AG08396 (cell line): ENCODE data around the gene GNG12.

ENCODE experiments used
- DNase-seq: peaks from one replicate; pipeline ENCODE4 v3.0.0; 2012; ENCODE audit warnings: low spot score, mixed read lengths

GNG12 gene

GRCh38 chr1:67704351-67704750 lies 128.9 kb downstream of the GNG12 start:
- no peak for DNase-seq

- no peak for DNase-seq
Observed at GRCh38 chr1:67701876-67702275, 131.4 kb downstream of the GNG12 start.

- DNase-seq, result no peak
Observed at GRCh38 chr1:67700692-67701410, 132.4 kb downstream of the GNG12 start.

- DNase-seq, result no peak
Observed at GRCh38 chr1:67700220-67700619, 133.0 kb downstream of the GNG12 start.

GRCh38 chr1:67696708-67697107 lies 136.6 kb downstream of the GNG12 start:
- DNase-seq, result no peak

GRCh38 chr1:67695963-67696362 lies 137.3 kb downstream of the GNG12 start:
- no peak for DNase-seq

GRCh38 chr1:67691712-67692111 lies 141.6 kb downstream of the GNG12 start:
- no peak for DNase-seq

- no peak for DNase-seq
Observed at GRCh38 chr1:67690411-67690810, 142.9 kb downstream of the GNG12 start.

- DNase-seq, result no peak
Observed at GRCh38 chr1:67690018-67690363, 143.3 kb downstream of the GNG12 start.

- no peak for DNase-seq
Observed at GRCh38 chr1:67689267-67690017, 143.8 kb downstream of the GNG12 start.

- DNase-seq, result no peak
Observed at GRCh38 chr1:67688526-67689219, 144.6 kb downstream of the GNG12 start.

- peak; percentile 49 for DNase-seq
Observed at GRCh38 chr1:67687649-67688048, 145.6 kb downstream of the GNG12 start.

GRCh38 chr1:67687198-67687545 lies 146.1 kb downstream of the GNG12 start:
- no peak for DNase-seq

GRCh38 chr1:67686267-67687197 lies 146.7 kb downstream of the GNG12 start:
- peak; percentile 88 for DNase-seq

GRCh38 chr1:67685558-67686266 lies 147.6 kb downstream of the GNG12 start:
- DNase-seq, result peak; percentile 22

GRCh38 chr1:67685067-67685557 lies 148.2 kb downstream of the GNG12 start, which contains the start of gene GADD45A:
TSS of gene GADD45A (plus strand) at chr1:67685201. CDS start at chr1:67685495, 294 bp downstream.
- DNase-seq, result peak; percentile 93

- DNase-seq, result no peak
Observed at GRCh38 chr1:67684526-67685066, 148.7 kb downstream of the GNG12 start.

GRCh38 chr1:67683766-67684525 lies 149.3 kb downstream of the GNG12 start:
- DNase-seq, result no peak

- DNase-seq, result peak; percentile 35
Observed at GRCh38 chr1:67683316-67683715, 150.0 kb downstream of the GNG12 start.

- peak; percentile 41 for DNase-seq
Observed at GRCh38 chr1:67682659-67683197, 150.5 kb downstream of the GNG12 start.
